Measurements from ENCODE around the gene KIAA1328.
"Not testable (repeated sequence)": the region's sequence is repeated elsewhere in the genome, so short reads cannot be mapped to it uniquely, and the experiment has no call there.

KIAA1328 gene

GRCh38 chr18:36887864-36888263, 58.9 kb downstream of the KIAA1328 start:
- DNase-seq (ENCODE audit: low read depth): no peak

GRCh38 chr18:36888778-36889177, 59.9 kb downstream of the KIAA1328 start:
- DNase-seq (ENCODE audit: low read depth): no peak

GRCh38 chr18:36889321-36889720, 60.4 kb downstream of the KIAA1328 start:
- no peak for DNase-seq (ENCODE audit: low read depth)

- DNase-seq (ENCODE audit: low read depth): no peak
These were observed 60.8 kb downstream of the KIAA1328 start for GRCh38 chr18:36889742-36890141.

GRCh38 chr18:36890598-36890997, 61.7 kb downstream of the KIAA1328 start:
- no peak for DNase-seq (ENCODE audit: low read depth)

GRCh38 chr18:36893227-36893626, 64.3 kb downstream of the KIAA1328 start:
- DNase-seq (ENCODE audit: low read depth): no peak

- no peak for DNase-seq (ENCODE audit: low read depth)
These were observed 66.7 kb downstream of the KIAA1328 start for GRCh38 chr18:36895606-36896005.

- DNase-seq (ENCODE audit: low read depth): no peak
These were observed 68.3 kb downstream of the KIAA1328 start for GRCh38 chr18:36897253-36897652.

GRCh38 chr18:36899289-36899688, 70.4 kb downstream of the KIAA1328 start:
- DNase-seq (ENCODE audit: low read depth): no peak

GRCh38 chr18:36900466-36900865, 71.5 kb downstream of the KIAA1328 start:
- DNase-seq (ENCODE audit: low read depth): no peak

- DNase-seq (ENCODE audit: low read depth): no peak
These were observed 72.4 kb downstream of the KIAA1328 start for GRCh38 chr18:36901277-36901701.

- DNase-seq (ENCODE audit: low read depth): no peak
These were observed 74.4 kb downstream of the KIAA1328 start for GRCh38 chr18:36903215-36903928.

- no peak for DNase-seq (ENCODE audit: low read depth)
These were observed 76.6 kb downstream of the KIAA1328 start for GRCh38 chr18:36905571-36905970.

- DNase-seq (ENCODE audit: low read depth): not testable (repeated sequence)
These were observed 80.4 kb downstream of the KIAA1328 start for GRCh38 chr18:36909282-36909681.

GRCh38 chr18:36912887-36913286, 84.0 kb downstream of the KIAA1328 start:
- DNase-seq (ENCODE audit: low read depth): no peak

- no peak for DNase-seq (ENCODE audit: low read depth)
These were observed 89.0 kb downstream of the KIAA1328 start for GRCh38 chr18:36917907-36918306.

GRCh38 chr18:36929601-36930000, 100.7 kb downstream of the KIAA1328 start:
- no peak for DNase-seq (ENCODE audit: low read depth)

GRCh38 chr18:36931106-36931505, 102.2 kb downstream of the KIAA1328 start:
- DNase-seq (ENCODE audit: low read depth): no peak

- DNase-seq (ENCODE audit: low read depth): no peak
These were observed 104.6 kb downstream of the KIAA1328 start for GRCh38 chr18:36933552-36933951.

GRCh38 chr18:36934884-36935283, 106.0 kb downstream of the KIAA1328 start:
- peak; percentile 66 for DNase-seq (ENCODE audit: low read depth)

- DNase-seq (ENCODE audit: low read depth): peak; percentile 8
These were observed 113.3 kb downstream of the KIAA1328 start for GRCh38 chr18:36942264-36942663.

GRCh38 chr18:36947820-36948348, 119.0 kb downstream of the KIAA1328 start:
- no peak for DNase-seq (ENCODE audit: low read depth)

- no peak for DNase-seq (ENCODE audit: low read depth)
These were observed 121.4 kb downstream of the KIAA1328 start for GRCh38 chr18:36950282-36950681.

- DNase-seq (ENCODE audit: low read depth): no peak
These were observed 122.0 kb downstream of the KIAA1328 start for GRCh38 chr18:36950960-36951359.
